Skeletal muscle cell (primary cell): ENCODE measurements around the gene DRAM1.
A peak's percentile ranks its signal among the peaks of the same experiment; 100 is the strongest.

ENCODE experiments used
- DNase-seq: peaks from one replicate; pipeline ENCODE4 v3.0.0-alpha.2; 2010; ENCODE audit warnings: low read depth
- H3K4me3 ChIP-seq: 2 replicates; pipeline ENCODE4 v1.5.1; 2011; ENCODE audit warnings: low read depth, mild to moderate bottlenecking, control low read depth, low read length, moderate library complexity

DRAM1 gene

DNA sequence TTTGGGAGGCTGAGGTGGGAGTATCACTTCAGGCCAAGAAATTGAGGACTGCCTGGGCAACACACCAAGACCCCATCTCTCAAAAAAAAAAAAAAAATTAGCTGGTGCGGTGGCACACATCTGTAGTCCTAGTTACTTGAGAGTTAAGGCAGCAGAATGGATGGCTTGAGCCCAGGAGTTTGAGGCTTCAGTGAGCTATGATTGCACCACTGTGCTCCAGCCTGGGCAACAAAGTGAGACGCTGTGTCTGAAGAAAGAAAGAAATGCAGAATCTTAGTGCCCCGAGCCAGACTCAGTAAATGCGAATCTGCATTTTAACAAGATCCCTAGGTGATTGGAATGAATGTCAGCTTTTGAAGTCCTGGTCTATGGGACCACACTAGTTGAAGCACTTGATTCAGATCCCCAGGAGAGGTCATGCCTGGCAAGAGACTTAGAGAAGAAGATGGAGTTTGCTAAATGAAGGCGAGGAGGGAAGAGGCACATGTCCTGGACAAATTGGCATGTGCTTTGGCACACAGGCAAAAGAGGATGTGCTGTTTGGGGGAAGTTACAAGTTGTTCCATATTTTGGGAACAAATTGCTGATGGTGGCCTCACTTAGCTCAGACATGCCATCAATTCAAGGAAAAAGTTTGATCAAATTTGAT lies 56.6 kb downstream of the DRAM1 start:
- H3K4me3 ChIP-seq: no peak overlapping the region
- DNase-seq: no peak

DNA sequence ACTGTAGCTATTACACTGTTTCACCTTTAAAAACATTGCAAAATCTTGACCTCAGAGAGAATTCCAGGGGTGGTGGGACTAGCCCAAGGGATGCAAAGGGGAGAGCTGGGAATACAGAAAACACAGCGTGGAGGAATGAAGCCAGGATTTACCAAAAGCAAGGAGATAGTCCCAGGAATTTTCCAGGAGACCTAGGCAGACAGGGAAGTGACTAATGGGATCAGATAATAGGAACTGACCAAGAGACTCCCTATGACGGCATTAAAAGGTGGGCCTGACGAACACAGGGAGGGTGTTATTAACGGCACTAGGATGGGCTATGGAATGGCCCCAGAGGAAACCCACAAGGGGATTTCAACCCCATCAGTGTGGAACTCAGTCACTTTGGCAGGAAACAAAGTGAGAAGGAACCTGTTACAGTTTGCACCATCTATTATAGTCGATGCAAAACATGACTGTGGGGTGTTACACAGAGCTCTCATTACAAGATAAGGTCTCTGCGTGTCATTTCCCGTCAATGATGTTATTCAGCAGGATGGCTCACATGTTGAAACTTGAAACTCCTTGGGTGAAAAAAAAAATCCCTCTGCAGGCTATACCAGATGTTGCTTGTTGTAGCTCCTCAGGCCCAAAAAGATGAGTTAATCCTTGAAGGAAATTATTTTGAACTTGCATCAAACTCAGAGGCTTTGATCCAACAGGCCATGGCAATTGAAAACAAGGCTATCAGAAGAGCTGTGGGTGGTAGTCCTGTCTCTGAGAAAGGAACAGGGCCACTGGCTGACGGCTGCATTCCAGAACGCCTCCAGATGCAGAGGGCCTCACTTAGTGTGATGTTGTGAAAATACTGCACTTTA lies 58.7 kb downstream of the DRAM1 start:
- no peak overlapping the region for H3K4me3 ChIP-seq
- peak; percentile 81 for DNase-seq

DNA sequence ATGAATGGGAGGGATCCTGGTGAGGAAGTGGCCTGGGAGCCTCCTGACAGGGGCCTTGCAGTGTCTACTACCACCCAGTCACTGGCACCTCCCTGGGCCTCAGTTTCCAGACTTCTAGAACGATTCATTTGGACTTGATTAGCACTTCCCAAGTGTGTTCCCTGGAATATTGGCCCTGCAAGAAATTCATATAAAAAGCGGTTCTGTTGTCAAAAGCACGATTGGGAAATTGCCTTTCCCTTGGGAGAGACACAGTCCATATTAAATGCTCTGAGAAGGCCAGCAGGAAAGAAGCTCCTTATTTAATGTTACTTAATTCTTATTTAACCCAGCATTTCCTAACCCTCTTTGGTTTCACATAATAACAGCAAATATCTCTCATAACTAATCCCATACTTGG lies 61.9 kb downstream of the DRAM1 start:
- no peak for DNase-seq
- H3K4me3 ChIP-seq: no peak overlapping the region

DNA sequence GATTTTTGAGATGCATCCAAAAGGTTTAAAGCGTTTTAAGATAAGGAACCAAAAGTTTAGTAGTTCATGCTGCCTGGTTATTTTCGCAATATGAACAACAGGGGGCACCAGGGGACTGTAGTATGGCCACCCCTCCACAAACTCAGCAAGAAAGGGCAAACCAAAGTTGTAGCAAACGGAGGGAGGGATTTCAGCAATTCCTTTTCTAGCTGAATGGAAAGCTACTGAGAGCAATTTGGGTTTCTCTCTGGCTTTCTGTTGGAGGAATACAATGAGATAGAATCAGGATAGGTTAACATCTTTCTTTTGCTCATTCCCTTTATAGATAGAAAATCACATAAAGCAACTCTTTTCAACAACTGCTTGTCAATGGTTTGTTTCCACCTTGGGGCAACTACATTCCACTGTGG lies 62.5 kb downstream of the DRAM1 start:
- DNase-seq: peak; percentile 29
- no peak overlapping the region for H3K4me3 ChIP-seq

DNA sequence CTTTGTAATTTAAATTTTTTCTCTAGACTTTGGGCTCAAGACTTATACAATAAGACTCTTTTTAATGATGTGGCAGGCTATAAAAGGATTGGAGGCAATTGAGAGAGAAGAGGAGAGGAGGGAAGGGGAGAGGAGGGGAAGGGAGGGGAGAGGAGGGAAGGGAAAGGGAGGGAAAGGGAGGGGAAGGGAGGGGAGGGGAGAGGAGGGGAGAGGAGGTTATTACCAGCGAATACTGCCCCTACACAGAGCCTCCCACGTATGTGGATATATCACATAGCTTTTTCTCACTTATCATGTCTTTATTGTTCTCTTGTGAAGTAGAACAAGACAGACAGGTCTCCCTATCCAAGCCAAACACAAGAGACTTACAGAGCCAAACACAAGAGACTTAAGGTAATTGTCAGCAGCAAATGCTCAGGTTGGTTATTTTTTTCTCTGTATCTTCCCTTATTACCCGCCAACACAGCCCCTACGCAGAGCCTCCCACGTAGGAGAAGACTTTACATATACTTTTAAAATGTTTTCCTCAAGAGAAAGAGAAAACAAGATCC lies 63.1 kb downstream of the DRAM1 start:
- H3K4me3 ChIP-seq: no peak overlapping the region
- DNase-seq: no peak

DNA sequence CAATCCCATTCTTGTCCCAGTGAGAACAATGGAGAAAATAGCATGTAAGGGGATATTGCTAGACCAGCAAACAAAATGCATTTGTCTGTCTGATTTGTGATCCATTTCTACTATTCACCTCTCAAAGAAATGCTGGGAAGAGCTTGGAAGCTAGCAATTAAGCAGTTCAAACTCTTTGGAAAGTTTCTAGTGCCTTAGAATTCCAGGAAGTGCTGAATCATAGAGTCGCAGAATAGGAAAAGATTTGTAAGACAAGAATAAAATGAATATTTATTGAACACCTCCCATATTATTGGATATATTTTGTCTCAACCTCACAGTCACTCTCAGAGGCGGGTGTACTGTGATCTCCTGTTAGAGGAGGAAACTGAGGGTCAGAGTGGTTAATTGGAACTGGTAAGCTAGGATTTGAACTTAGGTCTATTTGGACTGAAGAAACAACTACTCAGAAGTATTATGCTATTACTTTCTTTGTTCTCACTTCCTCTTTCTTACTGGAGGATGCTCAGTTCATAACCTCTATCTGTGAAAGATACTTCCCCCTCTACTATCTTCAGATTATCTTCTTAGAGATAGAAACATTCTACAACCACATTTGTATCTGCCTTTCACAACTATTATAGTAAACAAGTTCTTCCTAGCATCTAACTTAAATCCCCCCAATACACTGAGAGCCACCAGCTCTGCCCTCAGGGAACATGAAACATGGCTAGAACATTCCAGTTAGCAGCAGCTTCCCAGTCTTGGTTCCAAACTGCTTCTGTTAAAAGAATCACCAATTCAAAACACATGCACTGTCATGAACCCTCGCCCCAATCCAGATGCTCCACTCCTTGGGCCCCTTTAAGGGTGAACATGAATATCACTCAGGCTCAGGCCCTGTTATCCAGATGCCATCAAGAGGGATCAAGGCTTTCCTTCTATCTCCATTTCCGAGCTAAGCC lies 64.2 kb downstream of the DRAM1 start:
- no peak for DNase-seq
- no peak overlapping the region for H3K4me3 ChIP-seq

DNA sequence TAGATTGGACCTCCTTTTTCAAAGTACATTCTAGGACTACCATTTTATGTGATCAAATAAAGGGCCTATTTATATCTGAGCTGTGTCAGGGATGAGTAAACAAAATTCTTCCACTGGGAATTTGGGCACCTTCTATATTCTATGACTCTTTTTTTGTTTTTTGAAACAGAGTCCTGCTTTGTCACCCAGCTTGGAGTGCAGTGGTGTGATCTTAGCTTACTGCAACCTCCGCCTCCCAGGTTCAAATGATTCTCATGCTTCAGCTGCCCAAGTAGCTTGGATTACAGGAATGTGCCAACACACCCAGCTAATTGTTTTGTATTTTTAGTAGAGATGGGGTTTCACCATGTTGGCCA lies 64.8 kb downstream of the DRAM1 start:
- H3K4me3 ChIP-seq: no peak overlapping the region
- DNase-seq: no peak

DNA sequence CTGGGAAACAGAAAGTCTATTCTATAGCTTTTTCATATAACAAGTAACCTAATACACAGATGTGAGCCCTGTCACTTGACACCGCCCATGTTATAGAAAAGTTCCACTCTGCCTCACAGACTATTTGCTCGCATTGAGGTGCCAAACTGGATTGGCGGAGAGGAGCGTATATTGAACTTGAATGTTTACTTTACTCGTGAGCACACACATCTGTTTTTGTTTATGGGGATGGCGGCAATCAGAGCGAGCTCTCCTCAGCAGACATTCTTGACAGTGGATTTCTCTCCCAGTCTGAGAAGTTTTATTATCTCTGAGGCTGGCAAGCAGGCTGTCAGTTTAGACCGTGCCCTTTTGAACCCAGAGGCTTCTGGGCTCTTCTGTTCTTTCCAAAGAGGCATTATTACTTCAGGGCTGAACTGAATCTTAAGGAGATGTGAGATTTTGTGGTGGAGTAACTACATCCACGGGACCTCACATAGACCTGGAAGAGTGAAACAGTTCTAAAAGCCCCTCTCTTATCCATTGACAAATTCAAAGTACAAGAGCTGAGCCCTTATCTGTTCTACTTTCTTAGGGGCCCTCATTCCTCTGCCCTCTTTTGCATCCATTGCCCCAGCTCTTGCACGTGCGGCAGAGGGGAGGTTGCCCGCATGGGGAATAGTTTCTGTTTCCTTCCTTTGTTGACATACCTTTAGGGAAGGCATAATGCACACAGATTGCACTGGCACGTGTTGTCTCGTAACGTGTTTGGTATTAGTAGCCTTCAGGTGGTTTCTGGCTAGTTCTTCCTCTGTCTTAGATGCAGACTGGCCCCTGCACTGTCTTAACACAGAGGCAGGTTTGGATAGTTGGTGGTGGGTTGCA lies 68.2 kb downstream of the DRAM1 start:
- no peak overlapping the region for H3K4me3 ChIP-seq
- peak; percentile 25 for DNase-seq

DNA sequence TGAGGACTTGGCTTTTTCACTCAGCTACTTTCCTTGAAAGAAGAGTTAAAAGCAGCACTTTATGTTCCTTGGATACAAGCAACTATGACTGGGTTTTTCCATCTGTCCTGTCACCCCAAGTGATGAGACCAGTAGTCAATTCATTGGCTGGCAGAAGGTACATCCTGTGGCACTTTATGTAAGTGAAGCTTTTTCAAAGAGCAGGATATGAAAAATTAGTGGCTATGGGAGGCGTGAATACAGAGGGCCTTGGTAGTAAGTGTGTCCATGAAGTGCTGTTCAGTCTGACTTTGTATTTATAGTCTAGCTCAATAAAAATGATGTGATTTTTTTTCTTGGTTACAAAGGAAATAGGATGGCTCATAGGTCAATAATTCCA lies 68.8 kb downstream of the DRAM1 start:
- DNase-seq: no peak
- H3K4me3 ChIP-seq: no peak overlapping the region

DNA sequence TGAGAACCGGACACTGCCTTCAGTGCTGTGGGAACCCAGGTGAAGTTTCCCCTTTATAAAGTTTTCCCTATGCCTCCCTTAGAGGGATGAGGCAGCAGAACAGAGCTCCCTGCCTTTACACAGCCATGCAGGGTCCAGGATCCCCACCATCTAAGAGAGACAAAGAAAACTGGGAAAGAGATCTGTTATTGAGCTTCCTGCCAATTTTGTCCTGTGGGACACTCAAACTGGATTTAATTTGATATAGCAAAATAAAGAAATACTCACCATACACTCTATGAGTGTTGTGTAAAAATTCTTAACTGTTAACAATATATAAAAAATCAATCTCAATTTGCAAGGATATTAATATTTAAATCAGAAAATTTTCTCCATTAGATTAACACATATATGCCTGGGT lies 69.9 kb downstream of the DRAM1 start:
- no peak overlapping the region for H3K4me3 ChIP-seq
- no peak for DNase-seq

DNA sequence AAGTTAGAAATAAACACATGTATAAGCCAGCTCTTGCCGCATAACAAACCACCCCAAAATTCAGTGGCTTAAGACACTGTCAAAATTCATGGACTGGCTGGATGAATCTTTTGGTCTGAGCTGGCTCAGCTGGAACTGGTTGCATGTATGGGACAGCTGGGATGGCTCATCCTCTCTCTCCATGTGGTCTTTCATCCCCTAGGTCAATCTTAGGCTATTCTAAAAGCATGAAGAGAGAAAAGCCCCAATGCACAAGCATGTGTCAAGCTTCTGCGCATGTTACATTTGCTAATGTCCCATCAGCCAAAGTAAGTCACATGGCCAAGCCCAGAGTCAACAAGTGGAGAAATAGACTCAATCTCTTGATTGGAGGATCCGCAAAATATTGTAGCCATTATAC lies 71.0 kb downstream of the DRAM1 start:
- H3K4me3 ChIP-seq: no peak overlapping the region
- DNase-seq: no peak

DNA sequence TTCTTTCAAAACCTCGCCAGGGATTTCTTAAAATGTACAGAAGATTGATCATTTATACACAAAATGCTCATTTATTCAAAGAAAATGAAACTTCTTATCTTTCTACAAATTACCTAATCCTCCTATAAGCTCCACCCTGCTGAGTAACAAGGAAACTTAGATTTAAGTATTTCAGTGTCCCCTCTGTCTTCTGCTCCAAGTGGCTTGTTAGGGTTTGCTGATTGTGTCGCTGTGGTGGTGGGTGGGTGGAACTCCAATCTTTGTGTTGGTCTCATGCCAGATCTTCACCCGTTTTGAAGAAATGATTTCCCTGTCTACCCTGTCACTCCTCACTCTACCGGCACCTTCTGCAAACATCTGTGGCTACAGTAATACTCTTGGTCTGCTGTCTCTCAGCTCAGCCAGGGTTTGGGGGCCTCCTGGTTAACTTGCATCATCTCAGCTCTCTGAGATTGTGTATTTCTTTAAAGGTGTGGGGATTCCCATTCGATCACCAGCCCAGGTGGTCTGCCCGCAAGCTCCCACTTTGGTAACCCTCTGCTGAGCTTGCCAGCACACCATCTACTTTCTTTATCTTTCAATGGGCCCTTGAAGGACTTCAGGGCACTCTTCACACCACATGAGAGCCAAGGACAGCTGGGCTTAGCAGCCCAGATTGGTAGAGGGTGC lies 73.8 kb downstream of the DRAM1 start:
- H3K4me3 ChIP-seq: no peak overlapping the region
- DNase-seq: no peak

DNA sequence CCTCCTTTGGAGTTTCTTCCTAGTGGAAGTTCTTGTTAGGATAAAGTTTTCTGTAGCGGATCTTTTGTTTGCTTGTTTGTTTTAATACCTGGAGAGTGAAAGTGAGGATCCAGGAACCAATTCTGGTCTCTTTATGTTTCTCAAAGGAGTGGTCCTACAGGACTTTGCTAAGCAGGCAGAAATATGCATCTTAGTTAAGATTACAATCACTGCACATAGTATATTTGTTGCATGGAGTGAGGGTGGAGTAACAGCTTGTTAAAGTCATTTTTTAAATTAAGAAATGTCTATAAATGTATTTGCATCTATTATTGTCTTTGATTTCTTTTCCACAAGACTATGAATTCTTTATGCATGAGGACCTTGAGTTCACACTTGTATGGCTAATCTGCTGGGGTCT lies 76.7 kb downstream of the DRAM1 start:
- no peak overlapping the region for H3K4me3 ChIP-seq
- no peak for DNase-seq

DNA sequence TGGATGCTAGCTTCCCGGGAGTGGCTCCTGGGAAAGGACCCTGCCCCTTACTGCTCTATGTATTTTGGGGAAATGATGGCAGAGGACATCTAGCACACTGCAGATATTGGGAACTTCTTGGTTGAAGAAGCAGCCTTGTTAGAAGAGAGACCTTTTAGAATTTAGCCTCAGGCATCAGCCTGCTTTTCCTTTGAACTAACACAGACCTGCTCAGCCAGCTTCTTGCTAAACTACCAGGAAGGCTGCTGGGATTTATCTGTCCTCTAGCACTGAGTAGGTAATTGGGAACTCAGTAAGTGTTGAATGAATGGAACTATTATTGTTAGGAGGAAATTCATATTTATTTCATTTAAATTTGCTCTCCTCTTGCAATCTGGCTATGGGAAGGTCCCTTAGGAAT lies 77.3 kb downstream of the DRAM1 start:
- DNase-seq: no peak
- H3K4me3 ChIP-seq: no peak overlapping the region

DNA sequence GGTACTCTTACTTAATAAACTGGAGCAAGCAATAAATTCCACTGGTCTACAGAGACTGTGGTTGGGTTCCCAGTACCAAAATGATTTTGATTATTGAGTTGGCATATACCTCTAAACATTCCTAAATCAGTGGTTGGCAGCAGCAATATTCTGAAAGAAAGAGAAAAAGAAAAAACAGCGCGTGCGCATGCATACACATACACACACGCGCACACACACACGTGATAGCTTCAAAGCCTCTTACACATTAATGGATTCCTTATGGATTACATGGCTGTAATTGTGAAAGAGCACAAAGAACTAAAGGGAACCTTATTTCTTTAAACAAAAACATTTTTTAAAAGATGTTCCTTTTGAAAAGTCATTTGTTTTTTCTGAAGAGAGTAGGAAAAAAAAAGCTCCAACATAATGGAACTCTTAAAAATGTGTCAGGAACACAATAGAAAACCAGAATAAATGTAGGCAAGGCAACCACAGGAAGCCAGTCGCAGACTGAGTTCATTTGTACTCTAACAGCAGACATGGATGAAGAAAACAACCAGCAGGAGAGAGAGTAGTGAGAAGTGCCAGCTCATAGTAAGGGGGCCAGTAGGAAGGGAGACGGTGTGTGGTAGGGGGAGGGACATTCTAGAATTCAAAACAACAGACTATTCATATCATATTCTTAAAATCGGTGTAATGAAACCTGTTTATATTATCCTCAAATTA lies 80.0 kb downstream of the DRAM1 start:
- no peak for DNase-seq

DNA sequence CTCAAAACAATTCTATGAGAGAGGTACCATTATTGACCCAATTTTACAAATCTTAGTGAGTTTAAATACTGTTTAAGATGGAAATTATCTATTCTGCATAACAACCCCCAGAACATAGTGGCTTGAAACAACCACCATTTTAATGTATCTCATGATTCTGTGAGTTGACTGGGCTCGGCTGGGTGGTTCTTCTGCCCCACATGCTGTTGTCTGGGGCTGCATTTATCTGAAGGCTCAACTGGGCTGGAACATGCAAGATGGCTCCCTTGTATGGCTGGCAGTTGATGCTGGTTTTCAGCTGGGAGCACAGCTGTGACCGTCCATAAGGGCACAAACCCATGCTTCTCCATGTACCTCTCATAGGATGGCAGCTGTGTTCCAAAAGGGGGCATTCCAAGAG lies 82.2 kb downstream of the DRAM1 start:
- DNase-seq: no peak

More for the DNA sequence above, 80.0 kb downstream of the DRAM1 start:
- H3K4me3 ChIP-seq: no peak overlapping the region

DNA sequence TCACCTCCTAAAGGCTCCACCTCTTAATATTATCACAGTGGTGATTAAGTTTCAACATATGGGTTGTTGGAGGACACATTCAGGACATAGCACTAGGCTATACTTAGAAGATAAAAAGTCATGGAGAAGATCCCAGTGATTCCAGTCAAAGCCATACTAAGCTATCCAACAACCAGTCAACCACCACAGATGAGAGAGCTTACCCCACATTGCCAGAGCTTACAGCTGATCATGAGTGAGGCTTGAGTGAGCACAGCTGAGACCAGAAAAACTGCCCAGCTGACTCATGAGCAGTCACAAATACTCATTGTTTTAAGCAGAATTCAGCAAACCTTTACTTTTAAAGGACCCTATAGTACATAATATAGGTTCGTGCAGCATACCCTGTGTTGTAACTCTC lies 85.1 kb downstream of the DRAM1 start:
- no peak overlapping the region for H3K4me3 ChIP-seq
- no peak for DNase-seq

More for the DNA sequence above, 82.2 kb downstream of the DRAM1 start:
- H3K4me3 ChIP-seq: no peak overlapping the region

DNA sequence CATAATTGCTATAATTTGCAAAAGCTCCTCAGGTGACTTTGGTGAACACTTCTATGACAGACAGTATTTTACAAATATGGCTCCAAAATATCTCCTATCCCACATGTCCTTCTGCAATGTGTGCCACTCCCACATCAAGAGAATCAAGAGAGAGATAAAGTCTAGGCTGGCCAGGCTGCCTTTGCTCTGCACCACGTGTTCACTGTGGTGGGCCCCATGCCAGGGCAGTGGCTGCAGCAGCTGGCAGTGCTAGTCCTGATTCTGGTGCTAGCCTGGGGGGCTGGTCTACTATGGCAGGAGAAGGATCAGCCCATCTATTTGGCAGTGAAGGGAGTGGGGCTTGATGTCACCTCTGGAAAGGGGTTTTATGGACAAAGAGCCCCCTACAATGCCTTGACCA lies 86.3 kb downstream of the DRAM1 start:
- DNase-seq: no peak
- H3K4me3 ChIP-seq: no peak overlapping the region
